DMS 273 (cell line): ENCODE measurements around the gene MLLT3.
A peak's percentile ranks its signal among the peaks of the same experiment; 100 is the strongest.

Source experiments
- DNase-seq: peaks from one replicate; lab custom pipeline; 2025; ENCODE audit not compliant: unreplicated experiment; lab: John Stamatoyannopoulos, UW

MLLT3 gene

DNA sequence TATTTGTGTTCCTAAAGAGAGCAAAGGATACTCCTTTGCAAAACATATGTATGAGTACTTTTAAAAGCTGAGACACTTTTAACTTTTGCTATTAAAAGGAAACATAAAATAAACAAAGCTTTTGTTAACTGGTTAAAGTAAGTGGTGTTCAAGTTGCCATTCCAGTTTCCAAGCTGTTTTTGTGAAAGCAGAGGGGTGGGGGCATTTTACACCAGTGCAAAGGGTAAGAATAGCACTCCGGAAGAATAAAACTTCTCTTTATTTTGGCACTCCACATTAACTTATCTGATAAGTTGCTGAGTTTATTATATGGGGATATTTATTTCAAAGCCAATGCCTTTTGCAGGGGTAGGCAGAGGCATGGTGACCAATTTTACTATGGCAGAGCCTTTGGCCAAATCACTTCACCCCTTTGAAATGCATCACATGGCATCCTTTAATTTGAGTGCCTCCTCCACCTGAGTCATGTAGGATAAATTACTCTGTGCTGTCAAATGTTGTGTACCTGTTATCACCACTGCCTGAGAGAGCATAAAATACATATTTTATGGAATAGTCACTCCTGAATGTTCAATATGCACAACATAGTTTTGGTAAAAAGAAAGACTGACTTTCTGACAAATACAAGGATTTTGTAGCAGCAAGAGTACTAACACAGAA, 62.9 kb downstream of the MLLT3 start:
- DNase-seq, result peak; percentile 23

DNA sequence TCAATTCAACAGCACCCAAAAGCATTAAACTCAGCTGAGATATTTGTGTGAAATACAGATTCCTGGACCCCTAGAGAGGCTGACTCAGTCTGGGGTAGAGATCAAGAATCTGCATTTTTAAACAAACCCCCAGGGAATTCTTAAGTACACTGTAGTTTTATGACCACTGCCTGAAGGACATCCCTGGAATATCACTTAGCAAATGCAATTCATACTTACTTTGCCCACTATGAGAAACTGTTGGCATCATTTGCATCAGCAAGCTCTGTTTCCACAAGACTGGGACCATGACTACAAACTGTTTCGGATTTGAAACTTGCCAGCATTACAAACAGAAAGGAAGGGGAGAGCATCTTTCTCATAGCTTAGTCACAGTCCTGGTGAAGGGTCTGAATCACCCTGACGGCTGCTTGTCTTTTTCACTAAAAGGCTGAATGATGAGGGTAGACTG, 63.7 kb downstream of the MLLT3 start:
- DNase-seq, result peak; percentile 27

DNA sequence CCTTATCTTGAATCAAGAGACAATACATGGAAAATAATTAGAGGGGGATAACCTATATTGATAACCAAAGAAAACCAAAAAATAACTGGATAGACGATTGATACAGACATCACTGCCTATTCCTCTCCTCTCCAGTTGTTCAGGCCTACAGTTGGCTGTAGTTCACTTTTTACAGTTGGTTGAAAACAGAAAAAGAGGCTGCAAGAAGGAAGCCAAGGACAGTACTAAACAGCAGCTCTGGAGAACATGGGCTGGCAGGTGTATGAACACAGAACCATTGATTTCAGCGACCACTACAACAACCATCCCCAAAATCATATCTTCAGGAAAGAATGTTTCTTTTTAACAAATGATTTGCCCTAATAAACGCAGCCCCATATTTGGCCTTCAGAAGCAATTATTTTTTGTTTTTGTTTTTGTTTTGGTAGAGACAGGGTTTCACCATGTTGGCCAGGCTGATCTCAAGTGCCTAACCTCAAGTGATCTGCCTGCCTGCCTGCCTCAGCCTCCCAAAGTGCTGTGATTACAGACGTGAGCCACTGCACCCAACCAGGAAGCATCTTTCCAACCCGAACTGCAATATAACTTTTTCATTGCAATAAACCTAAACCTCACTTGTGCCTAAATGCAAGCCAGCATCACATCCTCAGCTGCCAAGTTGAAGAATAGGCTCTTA, 64.3 kb downstream of the MLLT3 start:
- DNase-seq, result peak; percentile 19

DNA sequence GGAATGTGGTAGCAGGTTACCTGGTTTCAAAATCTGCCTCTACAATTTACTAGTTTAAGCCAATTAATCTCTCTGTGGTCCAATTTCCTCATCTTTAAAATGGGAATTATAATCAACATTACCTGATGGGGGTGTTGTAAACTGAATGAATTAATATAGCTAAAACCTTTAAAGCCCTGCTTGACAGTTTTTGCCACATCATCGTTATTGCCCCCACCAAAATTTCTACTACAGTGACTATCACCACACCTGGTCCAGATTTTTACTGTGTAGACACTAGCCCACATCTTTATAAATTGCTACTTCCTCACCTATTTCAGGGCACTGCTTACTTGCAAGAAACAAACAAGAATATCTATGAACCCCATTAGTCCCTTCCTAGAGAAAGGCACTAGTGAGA, 65.0 kb downstream of the MLLT3 start:
- DNase-seq, result no peak

- DNase-seq, result no peak
These were observed 68.6 kb downstream of the MLLT3 start for GRCh38 chr9:20553558-20554149.

- DNase-seq, result peak; percentile 29
These were observed 69.3 kb downstream of the MLLT3 start for GRCh38 chr9:20552874-20553557.

DNA sequence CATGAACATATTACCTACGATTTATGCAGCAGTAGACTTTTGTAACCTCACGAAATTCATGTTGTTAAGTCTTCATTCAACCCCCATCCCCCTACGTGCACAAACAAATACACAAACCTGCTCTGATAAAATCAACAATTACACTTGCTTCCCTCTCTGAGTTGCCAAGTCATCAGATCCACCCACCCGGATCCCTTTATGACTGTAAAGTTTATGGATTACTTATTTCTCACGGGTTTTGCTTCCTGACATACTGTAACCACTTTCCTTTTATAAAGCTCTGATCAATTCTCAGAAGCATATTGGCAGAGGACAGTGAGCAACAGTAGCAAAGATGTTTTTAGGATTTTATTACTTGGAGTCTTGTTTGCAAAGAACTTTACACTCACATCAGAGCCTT, 70.5 kb downstream of the MLLT3 start:
- DNase-seq, result no peak

DNA sequence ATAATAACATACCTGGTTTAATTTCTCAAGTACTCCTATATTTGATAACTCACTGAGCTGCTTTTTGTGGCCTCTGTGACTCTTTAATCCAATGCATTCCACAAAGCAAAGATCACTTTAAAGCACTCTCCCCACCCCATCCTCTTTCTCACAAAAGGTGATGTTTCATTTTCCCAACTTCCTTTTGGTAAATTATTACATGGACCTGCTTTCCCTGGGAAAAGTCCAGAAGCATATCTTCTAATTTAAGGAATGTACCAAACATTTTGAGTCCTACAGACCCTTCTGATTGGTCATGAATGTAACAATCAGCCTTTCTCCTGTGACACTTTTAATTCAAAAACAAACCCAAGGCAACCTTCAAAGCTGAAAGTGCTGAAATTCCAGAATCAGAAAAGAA, 71.1 kb downstream of the MLLT3 start:
- DNase-seq, result no peak

GRCh38 chr9:20550326-20550725, 72.0 kb downstream of the MLLT3 start:
- no peak for DNase-seq

DNA sequence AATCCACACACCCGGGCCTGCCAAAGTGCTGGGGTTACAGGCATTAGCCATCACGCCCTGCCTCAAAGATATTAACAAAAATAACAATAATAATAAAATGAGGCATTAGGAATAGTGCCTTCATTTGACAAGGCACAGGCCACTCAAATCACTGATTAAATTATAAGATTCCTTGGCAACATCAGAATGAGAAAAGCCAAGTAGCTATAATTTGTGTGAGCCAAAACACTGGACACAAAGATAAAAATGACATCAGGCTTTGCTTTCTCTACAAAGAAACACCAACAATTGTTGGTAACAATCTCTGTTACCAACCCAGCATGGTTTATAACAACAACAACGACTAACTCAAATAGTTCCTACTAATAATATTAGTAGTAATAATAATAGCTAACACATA, 73.2 kb downstream of the MLLT3 start:
- DNase-seq, result no peak

GRCh38 chr9:20545023-20545622, 77.2 kb downstream of the MLLT3 start:
- no peak for DNase-seq

- DNase-seq, result peak; percentile 18
These were observed 82.0 kb downstream of the MLLT3 start for GRCh38 chr9:20540169-20540863.

GRCh38 chr9:20538956-20539355, 83.3 kb downstream of the MLLT3 start:
- DNase-seq, result no peak

- peak; percentile 22 for DNase-seq
These were observed 84.2 kb downstream of the MLLT3 start for GRCh38 chr9:20538092-20538491.

DNA sequence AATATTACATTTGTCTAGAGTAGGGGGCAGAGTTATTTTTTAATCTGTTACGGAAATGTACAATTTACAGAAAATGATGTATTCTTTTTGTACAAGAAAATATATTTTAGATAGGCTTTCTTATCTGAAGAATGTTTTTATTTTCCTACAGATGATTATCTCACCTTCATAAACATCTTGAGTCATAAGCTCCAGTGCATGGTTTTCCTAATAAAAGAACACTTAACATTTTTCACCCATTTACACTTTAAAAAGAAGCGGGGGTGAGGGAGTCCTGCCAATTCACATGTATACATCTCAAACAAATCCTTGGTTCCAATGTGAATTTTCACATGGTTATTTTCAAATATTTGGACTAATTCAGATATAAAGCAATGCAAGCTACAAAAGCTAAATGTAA, 85.0 kb downstream of the MLLT3 start:
- DNase-seq, result no peak

DNA sequence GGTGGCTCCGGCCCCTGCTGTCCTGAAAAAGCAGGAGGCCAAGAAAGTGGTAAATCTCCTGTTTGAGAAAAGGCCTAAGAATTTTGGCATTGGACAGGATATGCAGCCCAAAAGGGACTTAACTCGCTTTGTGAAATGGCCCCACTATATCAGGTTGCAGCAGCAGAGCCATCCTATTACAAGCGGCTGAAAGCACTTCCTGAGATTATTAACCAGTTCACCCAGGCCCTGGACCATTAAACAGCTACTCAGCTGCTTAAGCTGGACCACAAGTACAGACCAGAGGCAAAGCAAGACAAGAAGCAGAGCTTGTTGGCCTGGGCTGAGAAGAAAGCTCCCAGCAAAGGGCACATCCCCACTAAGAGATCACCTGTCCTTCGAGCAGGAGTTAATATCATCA, 89.7 kb downstream of the MLLT3 start:
- no peak for DNase-seq

DNA sequence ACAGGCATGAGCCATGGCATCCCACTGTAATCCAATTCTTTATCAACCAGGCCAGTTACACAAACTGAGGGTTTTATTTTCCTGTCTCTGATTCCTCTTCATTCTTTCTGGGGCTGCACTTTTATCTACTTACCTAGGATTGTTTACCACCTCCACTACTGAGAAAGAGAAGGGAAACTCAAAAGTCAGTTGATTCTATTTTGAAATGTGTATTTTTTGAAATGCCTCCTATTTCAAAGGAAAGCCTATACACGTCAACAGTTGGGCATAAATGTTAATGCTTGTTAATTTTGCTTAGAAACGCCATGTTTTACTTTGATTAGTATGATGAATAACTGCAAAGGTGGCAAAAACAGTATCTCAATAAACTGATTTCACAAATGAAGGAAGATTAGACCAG, 92.5 kb downstream of the MLLT3 start:
- DNase-seq, result no peak

DNA sequence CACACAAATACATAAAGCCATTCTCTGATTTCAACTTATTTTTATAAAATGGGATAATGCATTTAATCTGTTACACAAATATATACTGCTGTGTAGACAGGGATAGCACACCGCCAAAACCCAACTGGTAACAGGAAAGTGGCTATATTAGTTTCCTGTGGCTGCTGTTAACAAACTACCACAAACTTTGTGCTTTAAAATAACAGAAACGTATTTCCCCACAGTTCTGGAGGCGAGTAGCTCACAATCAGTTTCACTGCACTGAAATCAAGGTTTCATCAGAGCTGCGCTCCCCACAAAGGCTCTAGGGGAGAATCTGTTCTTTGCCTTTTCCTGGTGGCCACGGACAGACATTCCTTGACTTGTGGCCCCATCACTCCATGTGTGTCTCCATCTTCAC, 94.0 kb downstream of the MLLT3 start:
- no peak for DNase-seq

DNA sequence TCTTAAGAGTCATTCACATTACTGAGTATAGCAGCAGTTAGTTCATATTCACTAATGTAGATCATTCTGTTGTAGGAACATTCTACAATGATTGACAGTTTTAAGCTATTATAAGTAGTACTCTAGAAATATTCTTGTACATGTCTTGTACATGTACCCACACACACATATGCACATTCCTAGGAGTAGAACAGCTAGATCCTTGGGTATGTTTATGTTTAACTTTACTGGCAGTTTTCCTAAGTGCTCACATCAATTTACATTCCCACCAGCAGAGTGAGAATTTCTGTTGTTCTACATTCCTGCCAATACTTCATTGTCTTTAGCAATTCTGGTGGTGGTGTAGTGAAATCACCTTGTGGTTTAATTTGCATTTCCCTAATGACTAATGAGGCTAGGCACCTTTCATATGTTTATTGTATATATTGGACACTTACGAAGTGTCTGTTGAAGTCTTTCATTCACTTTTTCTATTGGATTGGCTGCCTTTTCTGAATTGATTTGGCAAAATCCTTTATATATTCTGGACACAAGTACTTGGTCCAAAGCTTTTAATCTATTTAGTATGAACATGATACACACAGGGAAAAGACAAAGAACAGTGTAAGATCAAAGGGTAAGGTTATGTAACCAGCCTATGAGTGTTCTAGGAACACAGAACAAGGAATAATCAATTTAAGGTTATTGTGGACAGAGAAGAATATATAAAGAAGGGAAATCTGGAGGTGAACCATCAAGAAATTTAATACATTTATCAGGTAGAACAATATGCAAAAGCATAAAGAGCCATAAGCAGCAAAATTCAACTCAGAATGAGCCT, 95.6 kb downstream of the MLLT3 start:
- DNase-seq, result peak; percentile 8

- peak; percentile 39 for DNase-seq
These were observed 97.5 kb downstream of the MLLT3 start for GRCh38 chr9:20524776-20525175.
